NCI-H1436 treated with DMSO at 0.1 percent for 48 hours (cell line): Measurements from ENCODE around the gene SSR1.
"Not testable (repeated sequence)": the region's sequence is repeated elsewhere in the genome, so short reads cannot be mapped to it uniquely, and the experiment has no call there.

Source experiments
- DNase-seq: peaks from one replicate; lab custom pipeline; 2025; lab: John Stamatoyannopoulos, UW

Gene SSR1

DNA sequence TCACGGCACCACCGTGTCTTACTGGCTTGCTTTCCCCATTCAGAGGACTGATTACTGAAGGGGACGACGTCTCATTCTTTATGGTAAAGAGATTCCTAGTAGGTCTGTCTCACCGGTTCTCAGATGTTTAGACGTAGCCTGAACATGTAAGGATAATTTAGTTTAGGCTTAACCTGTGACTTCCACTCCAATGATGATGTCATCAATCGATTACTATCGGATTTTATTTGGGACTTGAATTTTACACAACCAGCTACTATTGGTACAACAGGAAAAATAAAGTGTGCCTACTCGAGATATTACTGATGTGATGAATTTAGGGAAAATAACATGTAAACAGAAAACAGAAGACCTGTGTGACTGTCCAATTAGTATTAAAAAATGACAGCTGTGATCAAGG is 4.5 kb upstream of the SSR1 start:
- DNase-seq, result no peak

GRCh38 chr6:7316658-7317533 is 3.9 kb upstream of the SSR1 start:
- no peak for DNase-seq

GRCh38 chr6:7315948-7316365 is 3.0 kb upstream of the SSR1 start:
- no peak for DNase-seq

GRCh38 chr6:7315087-7315947 is 2.3 kb upstream of the SSR1 start:
- not testable (repeated sequence) for DNase-seq

DNA sequence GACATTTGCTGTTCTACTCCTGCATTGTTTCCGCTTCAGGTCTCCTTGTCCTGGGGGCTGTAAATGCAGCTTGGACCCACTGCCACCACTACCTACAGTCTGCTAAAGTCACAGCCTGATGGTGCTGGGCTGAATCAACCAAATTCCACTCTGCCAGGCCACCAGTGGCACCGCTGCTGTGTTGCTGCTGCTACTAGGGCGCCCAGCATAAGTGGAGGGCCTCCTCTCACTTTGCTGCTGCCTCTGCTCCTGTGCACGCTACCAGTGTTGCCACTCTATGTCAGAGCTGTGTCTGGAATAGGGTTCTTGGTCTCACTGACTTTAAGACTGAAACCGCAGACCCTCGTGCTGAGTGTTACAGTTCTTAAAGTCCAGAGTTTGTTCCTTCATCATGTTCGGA is 1.4 kb upstream of the SSR1 start:
- no peak for DNase-seq

- no peak for DNase-seq
Measured at GRCh38 chr6:7313505-7314165, 636 bp upstream of the SSR1 start.

- DNase-seq, result no peak
Measured at GRCh38 chr6:7311917-7312615, 933 bp downstream of the SSR1 start.

GRCh38 chr6:7311176-7311575 is 1.8 kb downstream of the SSR1 start:
- no peak for DNase-seq

GRCh38 chr6:7309050-7309449 is 3.9 kb downstream of the SSR1 start:
- DNase-seq, result no peak

- DNase-seq, result no peak
Measured at GRCh38 chr6:7307533-7307932, 5.5 kb downstream of the SSR1 start.

GRCh38 chr6:7304821-7305220 is 8.2 kb downstream of the SSR1 start:
- DNase-seq, result no peak

- no peak for DNase-seq
Measured at GRCh38 chr6:7301702-7302101, 11.3 kb downstream of the SSR1 start.

GRCh38 chr6:7300926-7301325 is 12.1 kb downstream of the SSR1 start:
- DNase-seq, result no peak

DNA sequence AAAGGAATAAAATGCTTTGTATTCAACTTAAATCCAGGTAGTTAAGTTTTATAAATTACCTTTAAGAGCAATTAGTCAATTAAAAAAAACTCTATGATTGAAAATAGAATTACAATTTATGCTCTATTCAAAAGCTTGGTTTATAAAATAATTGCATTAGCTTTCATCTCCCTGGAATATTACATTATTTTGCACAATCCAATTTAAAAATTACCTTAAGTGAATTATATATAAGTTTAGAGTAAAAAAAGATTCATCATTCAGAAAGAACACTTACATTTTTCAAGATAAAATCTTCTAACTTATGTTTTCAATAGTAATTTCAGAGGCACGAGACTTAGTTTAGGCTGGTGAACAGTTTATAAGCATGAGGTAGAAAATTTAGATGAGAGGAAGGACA is 14.9 kb downstream of the SSR1 start:
- DNase-seq, result no peak

GRCh38 chr6:7296602-7297001 is 16.4 kb downstream of the SSR1 start:
- DNase-seq, result no peak

DNA sequence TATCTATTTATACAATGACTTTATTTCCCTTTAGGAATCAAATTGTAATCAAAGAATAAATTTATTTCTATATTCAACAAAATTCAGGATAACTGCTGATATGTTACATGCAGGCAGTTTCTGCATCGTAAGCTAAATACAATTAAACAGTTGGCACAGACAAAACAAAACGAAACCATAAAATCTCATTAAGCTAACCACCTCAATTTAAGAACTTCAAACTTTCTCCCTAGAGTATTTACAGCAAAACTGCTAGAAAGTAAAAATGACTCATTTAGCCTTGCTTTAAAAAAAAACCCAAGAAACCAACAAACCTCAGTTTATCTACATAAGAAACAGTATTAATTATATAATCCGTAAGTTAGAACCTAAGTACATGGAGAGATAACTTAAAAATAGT is 17.1 kb downstream of the SSR1 start:
- DNase-seq, result no peak

DNA sequence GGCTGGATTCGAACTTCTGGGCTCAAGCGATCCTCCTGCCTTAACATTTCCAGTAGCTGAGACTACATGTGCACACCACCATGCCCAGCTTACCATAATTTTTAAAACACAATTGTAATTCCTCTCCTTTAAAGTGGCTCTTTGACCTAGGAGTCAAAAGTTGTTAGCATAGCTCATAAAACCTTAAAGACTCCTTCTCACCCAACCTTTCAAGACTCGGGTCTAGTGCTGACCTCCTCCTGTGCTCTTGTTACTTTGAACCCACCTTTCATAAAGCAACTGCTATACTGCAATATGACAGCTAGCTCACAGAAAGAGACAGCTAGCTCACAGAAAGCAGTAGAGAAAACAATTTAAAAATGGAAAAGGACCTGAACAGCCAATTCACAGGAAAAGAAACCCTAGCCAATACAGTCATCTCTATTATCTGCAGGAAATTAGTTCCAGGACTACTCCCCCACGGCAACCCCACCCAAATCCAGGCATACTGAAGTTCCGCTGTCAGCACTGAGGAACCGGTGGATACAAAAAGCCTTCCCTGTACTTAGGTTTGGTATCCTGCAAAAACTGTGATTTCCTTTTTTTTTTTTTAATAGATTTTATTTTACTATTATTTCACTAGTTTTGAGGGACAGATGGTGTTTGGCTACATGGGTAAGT is 20.3 kb downstream of the SSR1 start:
- no peak for DNase-seq

GRCh38 chr6:7290079-7290478 is 22.9 kb downstream of the SSR1 start:
- no peak for DNase-seq

DNA sequence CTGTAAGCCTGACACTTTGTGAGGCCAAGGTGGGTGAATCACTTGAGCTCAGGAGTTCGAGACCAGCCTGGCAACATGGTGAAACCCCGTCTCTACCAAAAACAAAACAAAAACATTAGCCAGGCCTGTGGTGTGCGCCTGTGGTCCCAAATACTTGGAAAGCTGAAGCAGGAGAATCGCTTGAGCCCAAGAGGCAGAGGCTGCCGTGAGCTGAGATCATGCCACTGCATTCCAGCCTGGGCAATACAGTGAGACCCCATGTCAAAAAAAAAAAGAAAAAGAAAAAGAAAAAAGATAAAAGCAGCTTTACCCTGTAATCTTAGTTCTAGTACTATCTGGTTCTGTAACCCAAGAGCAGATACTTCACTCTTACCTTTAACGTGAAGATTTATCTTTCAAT is 27.6 kb downstream of the SSR1 start:
- no peak for DNase-seq

DNA sequence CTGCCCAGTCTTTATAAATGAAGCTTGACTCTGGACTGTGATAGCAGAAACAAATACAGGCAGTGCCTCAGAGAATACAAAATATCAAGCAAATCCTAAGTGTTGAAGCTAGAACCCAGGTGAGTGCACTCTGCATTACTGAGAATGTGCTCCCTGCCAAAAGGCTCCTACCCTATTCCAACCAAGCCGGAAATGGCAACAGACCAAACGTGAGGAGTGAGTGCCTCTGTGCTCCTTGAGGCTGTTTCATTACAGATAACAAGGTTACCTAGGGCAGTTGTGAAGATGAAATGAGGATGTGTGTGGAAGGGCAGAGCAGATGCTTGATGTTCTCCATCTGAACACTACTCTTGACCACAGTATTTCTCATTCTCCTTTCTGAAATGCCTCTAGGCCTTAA is 29.3 kb downstream of the SSR1 start:
- no peak for DNase-seq

- no peak for DNase-seq
Measured at GRCh38 chr6:7282097-7282906, 30.7 kb downstream of the SSR1 start.
